IMR-90 (cell line): ENCODE measurements around the gene AVP. TPM values are rescaled to one million over a fixed set of nuclear protein-coding genes. Genes with fewer than 3 reads are reported as not detected.

Source experiments
- ATAC-seq: fragments of 200-7000 bp; cut with Tn5 transposase; 2 replicates; pipeline ENCODE4 v1.9.1; 2020; ENCODE audit warnings: low read depth, mild to moderate bottlenecking, moderate library complexity
- BruUV-seq: library from RNA; stranded (reverse); fragments of 400-500 nt; replicated peaks from 2 replicates; lab custom pipeline; 2021; lab: Mats Ljungman, UMichigan
- CTCF ChIA-PET: fragments of 300-600 bp; formaldehyde crosslinking; extraction: SDS; loops from one replicate; lab custom pipeline; 2021; ENCODE audit warnings: antibody characterized with exemption; lab: Yijun Ruan, JAX
- POLR2A ChIA-PET: fragments of 300-600 bp; sonication (Branson Sonifier 250); formaldehyde crosslinking; loops from one replicate; lab custom pipeline; 2022; ENCODE audit warnings: antibody characterized with exemption; ENCODE audit not compliant: unreplicated experiment; lab: Charles Lee
- DNase-seq: peaks from one replicate; pipeline ENCODE4 v3.0.0; 2013
- H2AFZ ChIP-seq: replicated peaks from 2 replicates; pipeline ENCODE3; 2013; ENCODE audit warnings: low read length, mild to moderate bottlenecking; ENCODE audit not compliant: poor library complexity
- H2AK5ac ChIP-seq: 2 replicates; pipeline ENCODE4 v1.6.1; 2013; ENCODE audit warnings: low read depth, low read length, inconsistent platforms
- H2AK9ac ChIP-seq: replicated peaks from 2 replicates; pipeline ENCODE3; 2013; ENCODE audit warnings: mild to moderate bottlenecking, low read depth, low read length, moderate library complexity; ENCODE audit not compliant: poor library complexity
- H2BK120ac ChIP-seq: 2 replicates; pipeline ENCODE4 v1.6.1; 2013; ENCODE audit warnings: low read depth, low read length, inconsistent platforms
- H2BK15ac ChIP-seq: 3 replicates; pipeline ENCODE4 v1.6.1; 2013; ENCODE audit warnings: low read depth, low read length, inconsistent platforms
- H2BK20ac ChIP-seq: 2 replicates; pipeline ENCODE4 v1.6.1; 2013; ENCODE audit warnings: low read depth, mild to moderate bottlenecking, inconsistent platforms, low read length, moderate library complexity
- H2BK5ac ChIP-seq: 2 replicates; pipeline ENCODE4 v1.6.1; 2013; ENCODE audit warnings: mild to moderate bottlenecking, low read depth, low read length, inconsistent platforms; ENCODE audit not compliant: poor library complexity, severe bottlenecking
- H3K14ac ChIP-seq: replicated peaks from 2 replicates; pipeline ENCODE4 v1.6.1; 2013; ENCODE audit warnings: low read depth, low read length, inconsistent platforms
- H3K18ac ChIP-seq: 2 replicates; pipeline ENCODE4 v1.6.1; 2013; ENCODE audit warnings: low read depth, low read length, control low read depth
- H3K23ac ChIP-seq: 2 replicates; pipeline ENCODE4 v1.6.1; 2013; ENCODE audit warnings: low read depth, low read length, inconsistent platforms
- H3K27ac ChIP-seq: 2 replicates; pipeline ENCODE4 v1.5.1; 2013; ENCODE audit warnings: mild to moderate bottlenecking, control low read depth, low read length; ENCODE audit not compliant: insufficient read depth
- H3K27me3 ChIP-seq: 2 replicates; pipeline ENCODE4 v1.6.1; 2013; ENCODE audit warnings: low read length; ENCODE audit not compliant: control insufficient read depth, insufficient read depth
- H3K36me3 ChIP-seq: 2 replicates; pipeline ENCODE4 v1.6.1; 2013; ENCODE audit warnings: low read length, mixed read lengths; ENCODE audit not compliant: control insufficient read depth, insufficient read depth
- H3K4ac ChIP-seq: 2 replicates; pipeline ENCODE4 v1.6.1; 2013; ENCODE audit warnings: low read depth, low read length, inconsistent platforms
- H3K4me1 ChIP-seq: 2 replicates; pipeline ENCODE4 v1.6.1; 2013; ENCODE audit warnings: low read length, mixed read lengths; ENCODE audit not compliant: control insufficient read depth, insufficient read depth
- H3K4me2 ChIP-seq: 2 replicates; pipeline ENCODE4 v1.6.1; 2013; ENCODE audit warnings: low read depth, mild to moderate bottlenecking, control low read depth, low read length, moderate library complexity
- H3K4me3 ChIP-seq: 2 replicates; pipeline ENCODE4 v1.5.1; 2013; ENCODE audit warnings: low read depth, mild to moderate bottlenecking, control low read depth, low read length, moderate library complexity; ENCODE audit not compliant: insufficient read depth
- H3K56ac ChIP-seq: 2 replicates; pipeline ENCODE4 v1.6.1; 2013; ENCODE audit warnings: low read length, inconsistent platforms; ENCODE audit not compliant: insufficient read depth; ENCODE audit errors: extremely low read depth
- H3K79me1 ChIP-seq, 2 experiments: 2 replicates each; pipeline ENCODE4 v1.6.1; 2013; ENCODE audit warnings: low read length in 2 of 2, inconsistent platforms in 1 of 2, low read depth in 1 of 2
- H3K9ac ChIP-seq: 2 replicates; pipeline ENCODE4 v1.6.1; 2013; ENCODE audit warnings: low read depth, low read length, control low read depth
- H3K9me1 ChIP-seq: 2 replicates; pipeline ENCODE4 v1.6.1; 2013; ENCODE audit warnings: low read length, inconsistent platforms; ENCODE audit not compliant: insufficient read depth
- H3K9me3 ChIP-seq: 2 replicates; pipeline ENCODE4 v1.6.1; 2013; ENCODE audit warnings: low read length; ENCODE audit not compliant: control insufficient read depth, insufficient read depth
- H4K20me1 ChIP-seq: 2 replicates; pipeline ENCODE4 v1.6.1; 2013; ENCODE audit warnings: low read length, inconsistent platforms; ENCODE audit not compliant: insufficient read depth
- H4K5ac ChIP-seq: 2 replicates; pipeline ENCODE4 v1.6.1; 2013; ENCODE audit warnings: mild to moderate bottlenecking, low read depth, low read length, control low read depth
- H4K8ac ChIP-seq, 2 experiments: 2 replicates each; pipeline ENCODE4 v1.6.1; 2013; ENCODE audit warnings: low read depth in 2 of 2, low read length in 2 of 2, control low read depth in 1 of 2, inconsistent platforms in 1 of 2
- H4K91ac ChIP-seq: 2 replicates; pipeline ENCODE4 v1.6.1; 2013; ENCODE audit warnings: low read depth, low read length, inconsistent platforms; ENCODE audit not compliant: insufficient read depth
- CEBPB ChIP-seq: IDR thresholded peaks from 2 replicates; pipeline ENCODE4 v1.6.1; 2012; ENCODE audit warnings: low read depth, low read length, improper control_type of control experiment
- CHD1 ChIP-seq: IDR thresholded peaks from 2 replicates; pipeline ENCODE4 v1.6.1; 2012; ENCODE audit warnings: low read depth, low read length, improper control_type of control experiment
- MAFK ChIP-seq: IDR thresholded peaks from 2 replicates; pipeline ENCODE4 v1.6.1; 2012; ENCODE audit warnings: low read depth, low read length, improper control_type of control experiment
- MAZ ChIP-seq: IDR thresholded peaks from 2 replicates; pipeline ENCODE4 v1.6.1; 2012; ENCODE audit warnings: low read depth, mild to moderate bottlenecking, low read length, improper control_type of control experiment, moderate library complexity, borderline replicate concordance
- RAD21 ChIP-seq: IDR thresholded peaks from 2 replicates; pipeline ENCODE4 v1.6.1; 2012; ENCODE audit warnings: low read length, improper control_type of control experiment
- RCOR1 ChIP-seq: IDR thresholded peaks from 2 replicates; pipeline ENCODE4 v1.6.1; 2012; ENCODE audit warnings: mild to moderate bottlenecking, low read length, improper control_type of control experiment; ENCODE audit not compliant: insufficient replicate concordance
- SMC3 ChIP-seq: fragments of 150-350 bp; IDR thresholded peaks from 2 replicates; pipeline ENCODE4 v1.6.1; 2016; ENCODE audit warnings: low read depth, mild to moderate bottlenecking, antibody characterized with exemption, low read length, moderate library complexity
- WGBS, 2 experiments: methylation state at CpG; one replicate each; pipeline versions ENCODE4 v1.1.5 to v1.1.7; 2013; ENCODE audit warnings: missing lambda C conversion rate in 2 of 2; ENCODE audit not compliant: insufficient read length in 1 of 2; ENCODE audit errors: extremely low coverage in 2 of 2; 5-methylcytosine and 5-hydroxymethylcytosine counted together
- dilution Hi-C: fragments of 300-500 bp; cut with HindIII; formaldehyde crosslinking; loops from one replicate; pipeline ENCODE4 v1.14.3; 2018; ENCODE audit warnings: low sequenced_read_pairs; ENCODE audit not compliant: unreplicated experiment
- in situ Hi-C: fragments of 300-500 bp; cut with MboI; formaldehyde crosslinking; loops from 3 replicates; pipeline ENCODE4 v1.14.3; 2019; ENCODE audit warnings: low sequenced_read_pairs, inconsistent platforms, mixed read lengths
- intact Hi-C: fragments of 100-400 bp; cut with micrococcal nuclease; formaldehyde crosslinking; loops from 2 replicates; pipeline ENCODE4 v1.10.0; 2022
- polyA plus RNA-seq, 3 experiments: library from polyadenylated mRNA; depleted of rRNA; stranded (reverse); fragments of >200 nt; gene quantifications; 2 replicates each; pipeline ENCODE4 v1.2.3, GENCODE V29; 2012; ENCODE audit warnings: low replicate concordance in 1 of 3
- total RNA-seq: library from RNA; depleted of rRNA; stranded (reverse); fragments of >200 nt; gene quantifications from 2 replicates; pipeline ENCODE4 v1.2.3, GENCODE V29; 2012

AVP gene
- total and polyA plus RNA-seq, 2 of the 4 experiments (the other 2 are of a cell fraction), result not detected

DNA sequence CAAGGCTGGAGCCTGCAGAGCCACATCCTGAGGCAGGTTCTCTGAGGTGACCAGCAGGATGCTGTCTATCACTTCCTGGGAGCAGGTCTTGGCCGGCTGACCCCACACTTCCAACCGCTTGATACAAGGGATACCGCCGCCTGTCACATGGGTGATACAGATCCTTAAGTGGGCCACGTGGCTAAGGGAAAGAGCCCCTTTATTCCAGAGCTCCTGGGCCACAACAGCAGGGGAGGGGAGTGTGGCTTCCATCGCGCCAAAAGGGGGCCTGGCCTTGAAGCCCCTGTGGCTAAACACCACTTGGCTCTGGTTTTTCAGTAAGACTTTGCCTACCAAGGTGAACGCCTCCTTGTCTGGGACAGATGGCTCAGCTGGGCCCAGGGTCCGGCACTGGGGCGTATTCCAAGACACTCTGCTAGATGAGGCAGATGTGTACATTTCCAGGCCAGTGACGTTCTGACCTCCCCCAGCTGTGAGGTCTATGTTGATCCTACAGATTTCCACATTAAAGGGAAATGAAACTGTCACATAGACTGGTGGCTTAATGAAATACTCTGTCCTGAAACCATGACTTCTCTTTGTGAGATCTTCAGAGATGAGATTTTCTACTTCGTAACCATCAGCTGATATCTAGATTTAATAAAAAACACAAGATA, 37.6 kb upstream of the AVP start:
- TF ChIP-seq RCOR1, result no peak
- TF ChIP-seq CEBPB, result no peak
- TF ChIP-seq SMC3, result no peak
- no peak for TF ChIP-seq MAFK
- TF ChIP-seq MAZ, result no peak
- TF ChIP-seq RAD21, result no peak
- TF ChIP-seq CHD1, result no peak
- H2BK20ac ChIP-seq, result 0 out of 2 replicates have a peak overlapping the region, but pooled peaks have one; percentile 84
- peaks cover 19% of the 10 kb centered on the region for H3K36me3 ChIP-seq
- no peak overlapping the region for H2BK5ac ChIP-seq
- H3K18ac ChIP-seq, result no peak overlapping the region
- H3K56ac ChIP-seq, result no peak overlapping the region
- H3K9ac ChIP-seq, result no peak overlapping the region
- no peak overlapping the region for H3K4me3 ChIP-seq
- WGBS, 2 experiments, result 100% methylated on average over 4 of the region's 12 CpGs; no CpG with 5 or more reads in 1 of the 2 experiments
- no peak for ATAC-seq
- no peak overlapping the region for H3K14ac ChIP-seq
- no peak overlapping the region for H3K23ac ChIP-seq
- H4K20me1 ChIP-seq, result peaks cover 3% of the 10 kb centered on the region; the same call in 1 of the 2 replicates
- H3K4ac ChIP-seq, result no peak overlapping the region
- H2AK9ac ChIP-seq, result no peak overlapping the region
- no TSS peak for BruUV-seq
- no peak overlapping the region for H4K5ac ChIP-seq
- peaks cover 7% of the 10 kb centered on the region for H3K9me1 ChIP-seq
- H2BK120ac ChIP-seq, result no peak overlapping the region; the same call in 1 of the 2 replicates
- dilution Hi-C loops (no loop called here), intact Hi-C loops (no loop called here), in situ Hi-C loops (no loop called here)
- no peaks in the 10 kb centered on the region for H3K4me1 ChIP-seq
- ChIA-PET CTCF (no interaction called here), POLR2A (no interaction called here)
- H3K9me3 ChIP-seq, result no peaks in the 10 kb centered on the region
- no peaks in the 10 kb centered on the region for H3K27me3 ChIP-seq
- DNase-seq, result no peak
- no peak overlapping the region for H4K8ac ChIP-seq
- no peak overlapping the region for H2BK15ac ChIP-seq
- no peak overlapping the region for H4K91ac ChIP-seq
- H2AFZ ChIP-seq, result no peak overlapping the region
- H2AK5ac ChIP-seq, result no peak overlapping the region
- no peak overlapping the region for H3K27ac ChIP-seq
- peaks cover 8 to 21% of the 10 kb centered on the region in 2 experiments for H3K79me1 ChIP-seq
- H3K4me2 ChIP-seq, result no peak overlapping the region
